Fibroblast of skin of back (primary cell): ENCODE measurements around the gene NBPF1.
"Not testable (repeated sequence)": the region's sequence is repeated elsewhere in the genome, so short reads cannot be mapped to it uniquely, and the experiment has no call there.

Experiments used
- DNase-seq: peaks from one replicate; pipeline ENCODE4 v3.0.0-alpha.2; 2013

NBPF1 gene

DNA sequence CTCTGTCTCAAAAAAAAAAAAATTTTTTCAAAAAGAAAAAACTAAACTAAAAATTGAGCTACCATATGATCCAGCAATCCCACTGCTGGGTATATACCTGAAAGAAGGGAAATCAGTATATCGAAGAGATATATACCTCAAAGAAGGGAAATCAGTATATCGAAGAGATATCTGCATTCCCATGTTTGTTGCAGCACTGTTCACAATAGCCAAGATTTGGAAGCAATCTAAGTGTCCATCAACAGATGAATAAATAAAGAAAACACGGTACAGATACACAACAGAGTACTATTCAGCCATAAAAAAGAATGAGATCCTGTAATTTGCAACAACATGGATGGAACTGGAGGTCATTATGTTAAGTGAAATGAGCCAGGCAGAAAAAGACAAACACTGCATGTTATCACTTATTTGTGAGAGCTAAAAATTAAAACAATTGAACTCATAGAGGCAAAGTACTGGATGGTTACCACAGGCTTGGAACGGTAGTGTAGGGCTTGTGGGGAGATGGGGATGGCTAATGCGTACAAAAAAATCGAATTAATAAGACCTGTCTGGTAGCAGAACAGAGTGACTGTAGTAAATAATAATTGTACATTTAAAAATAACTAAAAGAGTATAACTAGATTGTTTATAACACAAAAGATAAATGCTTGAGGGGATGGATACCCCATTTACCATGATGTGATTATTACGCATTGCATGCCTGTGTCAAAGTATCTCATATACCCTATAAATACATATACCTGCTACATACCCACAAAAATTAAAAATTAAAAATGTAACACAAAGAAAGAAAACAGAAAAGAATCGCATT lies 28.0 kb upstream of the NBPF1 start:
- DNase-seq: not testable (repeated sequence)

DNA sequence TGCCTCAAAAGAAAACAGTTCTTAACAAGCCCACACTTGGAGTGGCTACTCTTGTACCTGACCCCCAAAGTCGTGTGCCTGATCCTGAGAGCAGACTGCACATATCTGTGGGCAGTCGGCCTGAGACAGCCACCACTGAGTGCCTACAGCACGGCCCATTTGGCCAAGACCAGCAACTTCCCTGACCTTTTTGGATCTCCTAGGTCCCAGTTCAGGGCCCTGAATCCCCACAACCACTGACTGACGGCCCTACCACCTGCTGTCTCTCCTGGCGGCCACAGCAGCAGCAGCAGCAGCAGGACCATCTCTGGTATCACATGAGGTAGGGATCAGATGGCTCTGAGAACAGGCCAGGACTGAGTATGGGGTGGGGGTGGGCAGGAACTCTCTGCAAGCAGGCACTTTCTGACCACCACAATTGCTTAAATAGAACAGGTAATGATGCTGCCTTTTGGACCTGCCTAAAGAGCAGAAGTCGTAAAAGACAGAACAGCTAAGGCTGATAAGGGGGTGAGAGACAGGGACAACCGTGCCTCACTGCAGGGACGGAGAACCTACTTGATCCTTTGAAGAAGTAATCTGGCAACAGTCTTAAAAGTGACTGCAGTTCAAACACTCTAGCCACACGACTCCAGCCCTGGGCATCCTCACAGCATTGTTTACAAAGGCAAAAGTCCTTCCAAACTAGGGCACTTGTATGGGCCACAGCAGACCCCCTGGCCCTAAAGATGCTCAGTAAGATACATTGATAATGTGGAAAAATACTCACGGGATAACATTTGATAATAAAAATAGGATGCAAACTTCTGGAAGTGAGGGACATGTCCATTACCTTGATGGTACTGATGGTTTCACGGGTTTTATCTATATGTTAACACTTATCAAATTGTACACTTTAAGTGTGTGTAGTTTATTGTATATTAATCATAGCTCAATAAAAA lies 26.0 kb upstream of the NBPF1 start:
- not testable (repeated sequence) for DNase-seq

DNA sequence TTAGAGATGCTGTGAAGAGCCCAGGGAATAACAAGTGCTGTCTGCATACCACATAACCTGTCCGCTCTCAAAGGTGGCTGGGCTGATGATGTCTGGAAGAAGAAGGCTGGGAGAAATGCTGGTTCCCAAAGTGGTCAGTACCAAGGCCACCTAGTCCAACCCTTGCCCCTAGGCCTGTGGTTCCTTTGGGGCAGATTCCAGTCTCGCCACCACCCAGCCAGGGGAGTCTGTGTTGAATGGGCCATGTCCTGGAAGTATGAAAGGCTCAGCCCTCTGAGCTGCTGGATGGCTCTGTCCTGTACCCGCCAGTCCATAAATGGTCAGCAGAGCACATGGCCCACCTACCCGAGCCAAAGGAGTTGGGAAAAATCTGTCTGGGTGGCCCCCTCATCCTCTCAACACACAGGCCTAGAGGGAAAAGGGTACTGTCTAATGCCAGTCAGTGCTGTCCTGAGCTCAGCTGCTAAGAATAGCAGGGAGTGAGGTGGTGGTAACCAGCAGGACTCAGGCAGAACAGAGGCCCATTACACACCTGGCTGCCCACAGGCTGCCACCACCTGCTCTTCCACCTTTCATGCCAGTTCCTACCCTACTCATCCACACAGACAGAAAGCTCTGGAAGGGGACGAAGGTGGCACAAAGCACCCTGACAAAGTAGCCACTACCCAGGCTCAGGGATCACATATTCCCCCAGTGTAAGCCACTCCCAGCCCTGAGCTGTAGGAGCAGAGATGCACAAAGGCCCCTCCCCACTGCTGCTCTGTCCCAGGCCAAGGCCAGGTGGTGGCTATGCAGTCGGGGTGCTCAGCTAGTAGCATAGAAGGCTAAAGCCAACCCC lies 24.8 kb upstream of the NBPF1 start:
- not testable (repeated sequence) for DNase-seq

DNA sequence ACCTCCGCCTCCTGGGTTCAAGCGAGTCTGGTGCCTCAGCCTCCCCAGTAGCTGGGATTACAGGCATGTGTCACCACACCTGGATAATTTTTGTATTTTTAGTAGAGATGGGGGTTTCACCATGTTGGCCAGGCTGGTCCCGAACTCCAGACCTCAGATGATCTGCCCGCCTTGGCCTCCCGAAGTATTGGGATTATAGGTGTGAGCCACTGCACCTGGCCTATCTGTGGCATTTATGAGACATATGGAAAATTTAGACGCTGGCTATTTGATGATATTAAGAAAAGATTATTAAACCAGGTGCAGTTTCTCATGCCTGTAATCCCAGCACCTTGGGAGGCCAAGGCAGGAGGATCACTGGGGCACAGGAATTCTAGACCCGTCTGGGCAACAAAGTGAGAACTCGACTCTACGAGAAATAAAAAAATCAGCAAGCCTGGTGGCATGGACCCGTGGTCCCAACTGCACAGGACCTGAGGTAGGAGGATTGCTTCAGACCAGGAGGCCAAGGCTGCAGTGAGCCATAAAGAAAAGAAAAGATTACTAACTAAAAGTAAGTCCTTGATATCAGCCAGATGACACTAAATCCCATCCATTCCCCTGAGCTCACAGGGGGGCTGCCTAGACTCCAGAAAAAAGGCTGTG lies 23.3 kb upstream of the NBPF1 start:
- DNase-seq: not testable (repeated sequence)

DNA sequence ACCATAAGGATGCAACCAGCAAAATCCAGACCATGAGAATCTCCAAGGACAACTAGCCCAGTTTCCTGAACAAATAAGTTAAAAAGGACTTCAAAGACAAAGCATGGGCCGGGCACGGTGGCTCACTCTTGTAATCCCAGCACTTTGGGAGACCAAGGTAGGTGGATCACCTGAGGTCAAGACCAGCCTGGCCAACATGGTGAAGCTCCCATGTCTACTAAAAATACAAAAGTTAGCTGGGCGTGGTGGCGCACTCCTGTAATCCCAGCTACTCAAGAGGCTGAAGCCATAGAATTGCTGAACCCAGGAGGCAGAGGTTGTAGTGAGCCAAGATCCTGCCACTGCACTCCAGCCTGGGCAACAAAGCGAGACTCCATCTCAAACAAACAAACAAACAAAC lies 22.6 kb upstream of the NBPF1 start:
- DNase-seq: not testable (repeated sequence)

DNA sequence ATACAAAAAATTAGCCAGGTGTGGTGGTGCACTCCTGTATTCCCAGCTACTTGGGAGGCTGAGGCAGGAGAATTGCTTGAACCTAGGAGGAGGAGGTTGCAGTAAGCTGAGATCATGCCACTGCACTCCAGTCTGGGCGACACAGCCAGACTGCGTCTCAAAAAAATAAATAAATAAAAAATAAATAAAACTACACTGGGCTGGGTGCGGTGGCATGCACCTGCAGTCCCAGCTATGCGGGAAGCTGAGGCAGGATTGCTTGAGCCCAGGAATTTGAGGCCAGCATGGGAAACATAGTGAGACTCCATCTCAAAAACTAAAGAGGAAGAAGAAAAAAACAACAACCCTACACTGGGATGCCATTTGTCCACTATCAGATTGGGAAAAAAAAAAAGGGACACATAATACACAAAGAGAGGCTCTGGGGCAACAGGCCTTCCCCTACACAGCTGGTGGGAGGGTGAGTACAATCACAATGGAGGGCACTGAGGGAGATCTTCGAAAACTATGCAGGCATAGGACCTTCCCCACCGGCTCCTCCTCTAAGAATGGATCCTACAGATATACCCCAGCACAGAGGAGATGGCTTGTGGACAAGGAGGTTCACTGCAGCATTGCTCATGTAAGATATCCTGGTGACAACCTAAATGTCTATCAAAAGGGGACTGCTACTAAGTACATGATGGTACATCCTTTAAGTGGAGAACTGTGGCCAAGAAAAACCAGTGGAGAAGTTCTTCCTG lies 20.3 kb upstream of the NBPF1 start:
- DNase-seq: not testable (repeated sequence)

DNA sequence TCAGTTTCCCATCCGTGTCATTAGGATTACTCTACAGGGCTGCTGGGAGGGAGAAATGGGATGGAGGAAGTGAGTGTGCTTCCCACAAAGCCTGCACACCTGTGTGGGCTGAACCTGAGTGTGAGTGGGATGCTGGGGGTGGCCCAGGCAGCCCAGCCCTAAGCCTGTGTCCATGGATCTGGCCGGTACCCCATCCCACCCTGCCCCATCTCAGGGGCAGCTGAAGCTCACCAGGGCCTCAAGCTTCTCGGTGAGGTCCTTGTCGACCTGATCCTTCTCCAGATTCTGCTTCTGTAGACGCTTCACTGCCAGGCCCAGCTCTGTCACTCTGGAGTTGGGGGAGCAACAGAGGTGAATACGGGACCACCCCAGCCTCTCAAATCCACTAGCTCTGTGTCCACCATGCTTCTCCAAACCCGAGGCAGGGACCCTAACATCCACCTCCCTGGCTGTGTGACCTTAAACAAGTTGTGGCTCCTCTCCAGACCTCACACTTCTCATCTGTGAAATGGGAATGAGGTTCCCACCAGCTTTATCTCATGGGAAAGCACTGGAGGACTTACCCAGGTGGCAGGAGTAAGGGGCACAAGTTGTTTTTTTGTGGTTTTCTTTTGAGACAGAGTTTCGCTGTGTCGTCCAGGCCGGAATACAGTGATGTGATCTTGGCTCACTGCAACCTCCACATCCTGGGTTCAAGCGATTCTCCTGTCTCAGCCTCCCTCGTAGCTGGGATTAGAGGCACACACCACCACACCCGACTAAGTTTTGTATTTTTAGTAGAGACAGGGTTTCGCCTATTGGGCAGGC lies 18.9 kb upstream of the NBPF1 start:
- not testable (repeated sequence) for DNase-seq

DNA sequence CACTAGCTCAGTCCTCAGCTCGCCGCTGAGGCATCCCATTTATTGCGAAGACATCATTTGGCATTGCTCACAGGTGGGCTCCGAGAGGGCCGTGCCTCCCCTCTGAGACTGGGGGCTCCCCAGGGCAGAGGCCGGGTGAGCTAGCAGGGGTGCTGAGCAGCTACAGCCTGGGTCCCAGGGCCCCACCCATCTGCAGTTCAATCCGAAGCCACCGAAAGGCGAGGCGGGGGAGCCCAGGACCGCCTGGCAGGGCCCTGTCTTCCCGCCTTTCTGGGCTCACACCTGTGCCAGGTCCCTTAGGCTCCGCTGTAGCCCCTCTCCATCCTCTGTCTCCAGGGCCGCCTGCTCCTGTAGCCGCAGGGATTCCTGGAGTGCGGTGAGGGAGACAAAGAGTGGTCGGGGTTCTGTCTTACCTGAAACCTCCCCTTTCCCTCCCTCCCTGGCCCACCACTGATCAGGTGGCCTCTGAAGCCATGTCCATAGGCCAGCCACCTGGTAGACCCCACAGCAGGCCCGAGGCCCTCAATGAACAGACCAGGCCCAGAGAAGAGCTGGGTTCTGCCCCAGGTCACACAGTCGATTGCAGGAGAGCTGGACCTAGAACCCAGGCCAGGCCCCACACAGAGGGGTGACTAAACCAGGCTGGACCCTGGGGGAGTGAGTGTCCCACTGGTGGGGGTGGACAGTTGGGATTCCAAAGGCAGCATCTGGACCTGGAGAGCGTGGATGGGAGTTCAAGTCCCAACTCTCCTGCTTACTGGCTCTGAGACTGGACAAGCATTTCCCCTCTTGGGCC lies 18.1 kb upstream of the NBPF1 start:
- DNase-seq: no peak

DNA sequence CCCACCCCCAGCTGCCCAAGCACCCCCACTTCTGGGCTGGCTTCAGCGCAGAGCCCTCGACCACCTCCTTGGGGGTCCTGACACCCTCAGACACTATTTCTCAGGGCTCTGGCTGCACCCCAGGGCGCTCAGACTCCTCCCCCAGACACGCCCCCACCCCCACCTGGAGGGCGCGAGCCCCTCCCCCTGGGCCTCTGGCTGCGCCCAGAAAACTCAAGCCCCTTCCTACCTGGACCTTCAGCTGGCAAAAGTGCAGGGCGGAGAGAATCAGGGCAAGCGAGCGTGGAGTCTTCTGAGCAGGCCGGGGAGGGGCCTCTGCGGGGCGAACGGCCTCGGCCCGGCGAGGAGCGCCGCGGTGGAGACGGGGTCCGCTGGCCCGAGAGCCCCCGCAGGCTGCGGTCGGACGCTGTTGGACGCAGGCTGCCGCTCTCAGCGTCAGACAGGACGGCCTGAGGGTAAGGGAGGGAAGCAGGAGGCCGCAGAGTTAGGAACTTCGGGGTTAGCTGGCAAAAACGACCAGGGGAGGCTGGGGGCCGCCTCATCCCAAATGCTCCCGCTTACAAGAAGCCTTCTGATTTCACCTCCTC lies 17.4 kb upstream of the NBPF1 start:
- no peak for DNase-seq

DNA sequence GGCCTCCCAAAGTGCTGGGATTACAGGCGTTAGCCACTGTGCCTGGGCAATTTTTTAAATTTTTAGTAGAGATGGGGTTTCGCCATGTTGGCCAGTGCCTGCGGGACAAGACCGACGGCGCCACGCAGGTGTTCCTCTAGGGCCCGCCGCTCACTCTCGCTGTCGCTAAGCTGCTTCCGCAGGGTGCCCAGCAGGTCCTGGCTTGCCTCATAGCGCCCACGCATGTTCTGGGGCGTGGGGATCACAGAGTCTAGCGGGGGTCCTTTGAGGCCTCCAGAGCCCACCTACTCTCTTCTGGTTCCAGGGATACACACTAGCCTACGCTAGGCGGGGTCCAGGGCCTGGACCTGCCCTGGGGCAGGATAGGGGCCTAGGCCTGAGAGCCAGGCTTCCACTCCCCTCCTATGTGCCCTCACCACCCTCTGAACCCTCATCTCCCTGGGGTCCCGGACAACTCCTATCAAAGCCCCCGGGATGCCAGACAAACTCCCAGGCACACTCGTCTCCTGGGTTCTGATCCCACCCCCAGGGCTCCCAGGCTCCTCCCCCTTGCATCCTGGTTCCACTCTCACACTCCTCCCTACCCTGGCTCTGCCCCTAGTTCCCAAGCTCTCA lies 16.7 kb upstream of the NBPF1 start:
- not testable (repeated sequence) for DNase-seq

DNA sequence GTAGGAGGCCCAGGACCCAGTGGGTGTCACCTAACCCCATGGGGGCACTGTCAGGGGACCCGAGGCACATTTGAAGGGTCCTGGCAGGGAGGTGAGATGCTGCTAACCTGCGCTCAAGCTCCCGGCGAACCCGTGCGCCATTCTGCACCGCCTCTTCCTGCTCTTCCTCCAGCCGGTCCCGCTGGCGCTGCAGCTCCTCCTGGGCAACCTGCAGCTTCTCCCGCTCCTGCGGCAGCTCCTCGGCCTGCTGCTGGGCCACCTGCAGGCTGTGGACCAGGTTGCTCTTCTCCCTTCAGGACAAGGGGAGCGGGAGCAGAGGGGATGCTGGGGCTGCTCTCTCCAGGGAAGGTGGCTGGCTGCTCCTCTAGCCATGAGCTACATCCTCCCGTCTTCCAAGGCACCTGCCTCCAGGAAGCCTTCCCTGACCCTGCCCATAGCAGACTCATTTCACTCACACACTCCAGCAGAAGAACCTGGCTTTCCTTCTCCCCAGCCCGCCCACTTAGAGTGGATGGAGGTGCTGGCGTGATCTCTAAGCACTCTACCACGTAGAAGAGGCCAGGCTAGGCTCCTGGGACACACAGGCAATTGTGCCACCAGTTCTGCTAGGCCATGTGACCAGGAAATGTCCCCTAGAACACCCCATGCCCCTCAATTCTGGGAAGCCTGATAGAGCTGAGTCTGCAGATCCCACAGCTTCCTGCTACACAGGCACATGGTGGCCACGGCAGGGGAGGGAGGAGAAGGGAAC lies 15.2 kb upstream of the NBPF1 start:
- DNase-seq: no peak

DNA sequence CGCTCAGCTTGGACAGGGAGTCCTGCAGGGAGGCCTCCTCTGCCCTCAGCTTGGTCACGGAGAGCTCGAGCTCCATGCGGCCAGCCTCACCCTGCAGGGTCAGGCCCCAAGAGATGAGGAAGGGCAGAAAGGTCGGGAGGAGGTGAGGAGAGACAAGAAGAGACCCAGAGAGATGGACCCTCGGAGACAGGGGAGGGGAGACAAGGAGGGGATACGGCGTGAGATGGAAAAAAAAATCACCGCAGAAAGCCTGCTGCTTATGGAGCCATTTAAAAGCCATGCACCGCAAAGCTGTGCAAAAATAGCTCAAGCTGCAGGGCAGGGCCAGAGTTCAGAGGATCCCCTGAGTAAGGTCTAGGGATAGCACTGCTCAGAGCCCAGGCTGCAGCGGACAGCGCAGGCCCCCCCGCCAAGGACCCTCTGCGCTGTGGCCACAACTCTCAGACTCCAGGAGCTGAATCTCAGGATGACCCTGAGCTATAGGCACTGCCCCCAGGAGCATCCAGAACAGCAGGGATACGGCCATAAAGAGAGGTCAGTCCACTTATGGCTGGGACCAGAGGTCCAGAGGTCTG lies 13.1 kb upstream of the NBPF1 start:
- DNase-seq: not testable (repeated sequence)

DNA sequence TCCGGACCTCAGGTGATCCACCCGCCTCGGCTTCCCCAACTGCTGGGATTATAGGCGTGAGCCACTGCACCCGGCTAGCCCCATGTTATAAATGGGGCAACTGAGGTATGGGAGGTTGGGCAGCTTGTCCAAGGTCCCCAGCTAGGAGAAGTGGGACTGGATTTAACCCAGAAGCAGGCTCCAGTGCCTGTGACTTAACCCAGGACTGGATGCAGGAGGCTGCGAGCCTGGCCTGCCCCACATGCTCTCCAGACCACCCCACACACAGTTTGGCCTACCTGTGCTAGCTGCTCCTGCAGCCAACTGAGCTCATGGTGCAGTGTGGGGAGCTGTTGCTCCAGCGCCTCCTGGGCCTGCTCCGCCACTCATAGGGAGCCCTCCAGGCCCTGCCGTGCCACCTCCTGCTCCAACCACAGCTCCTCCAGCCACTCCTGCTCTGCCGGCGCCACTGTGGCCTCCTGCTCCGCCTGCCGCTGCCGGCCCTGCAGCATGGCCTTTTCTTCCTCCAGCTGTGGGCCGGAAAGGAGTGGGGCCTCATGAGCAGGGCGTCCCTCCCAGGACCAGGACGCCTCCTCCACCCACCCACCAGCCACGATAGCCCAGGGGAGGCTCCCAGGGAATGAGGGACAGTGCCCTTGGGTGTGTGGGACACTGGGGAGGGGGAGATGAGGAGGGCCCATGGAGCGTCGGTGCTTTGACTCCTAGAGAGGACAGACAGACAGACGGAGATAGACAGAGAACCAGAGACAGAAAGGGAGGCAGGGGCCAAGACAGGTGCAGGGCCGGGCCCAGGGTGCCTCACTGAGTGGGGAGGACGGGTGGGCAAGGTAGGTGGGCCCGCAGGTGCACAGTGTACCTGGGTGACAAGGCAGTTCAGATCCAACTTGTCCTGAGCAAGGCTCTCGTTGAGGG lies 12.4 kb upstream of the NBPF1 start:
- DNase-seq: no peak

DNA sequence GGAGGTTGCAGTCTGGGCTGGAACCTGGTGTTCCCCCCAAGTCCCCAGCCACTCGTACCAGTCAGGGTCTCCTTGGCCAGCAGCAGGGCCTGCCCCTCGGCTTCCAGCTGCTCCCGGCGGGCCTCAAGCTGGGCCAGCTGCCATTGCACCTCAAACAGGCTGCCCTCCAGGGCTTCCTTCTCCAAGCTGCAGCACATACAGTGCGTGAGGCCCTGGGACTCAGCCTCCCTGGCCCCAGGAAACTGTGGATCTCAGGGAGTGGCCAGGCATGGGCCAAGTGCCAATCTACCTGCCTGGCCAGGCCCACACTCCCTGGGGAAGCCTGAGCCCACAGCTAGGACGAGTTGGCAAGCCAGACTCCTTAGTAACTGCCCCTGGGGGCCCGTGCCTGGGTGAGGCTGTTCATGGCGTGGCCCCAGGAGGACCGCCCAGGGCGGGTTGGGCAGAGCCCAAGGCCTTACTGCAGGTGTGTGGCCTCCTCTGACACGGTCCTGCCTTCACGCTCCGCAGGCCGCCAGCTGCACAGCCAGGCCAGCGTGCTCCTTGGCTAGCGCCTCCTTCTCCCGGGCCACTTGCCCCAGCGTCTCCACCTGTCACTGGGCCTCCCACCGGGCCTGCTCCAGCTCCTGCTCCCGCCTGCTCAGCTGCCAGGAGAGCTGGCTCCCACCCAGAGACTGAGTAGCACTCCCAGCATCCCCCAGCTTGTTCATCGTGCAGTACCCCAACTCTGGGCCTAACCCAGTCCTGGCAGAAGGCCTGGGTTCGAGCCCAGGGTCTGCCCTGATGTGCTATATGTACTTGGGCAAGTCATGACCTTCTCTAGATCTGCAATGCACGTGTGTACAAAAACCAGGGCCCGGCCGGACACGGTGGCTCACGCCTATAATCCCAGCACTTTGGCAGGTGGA lies 10.7 kb upstream of the NBPF1 start:
- not testable (repeated sequence) for DNase-seq

DNA sequence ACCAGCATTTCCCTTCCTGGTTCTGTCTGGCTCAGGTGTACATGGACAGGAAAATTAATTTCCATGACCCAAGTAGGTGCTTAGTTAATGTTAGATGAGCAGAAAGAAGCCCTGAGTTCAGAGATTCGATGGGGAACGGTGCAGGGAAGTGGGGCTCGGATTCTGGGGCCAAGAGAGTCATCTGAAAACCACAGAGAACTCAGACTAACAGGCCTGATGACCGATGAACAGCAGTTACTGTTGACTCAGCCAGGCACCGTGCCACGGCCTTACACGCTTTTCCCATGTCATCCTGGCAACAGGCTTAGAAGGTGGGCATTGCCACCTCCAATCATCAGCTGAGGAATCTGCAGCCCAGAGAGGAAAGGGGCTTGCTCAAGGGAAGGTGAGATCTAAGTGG lies 10.0 kb upstream of the NBPF1 start:
- DNase-seq: not testable (repeated sequence)
